ENCODE data around the gene AGMO. TPM values are rescaled to one million over a fixed set of nuclear protein-coding genes. Genes with fewer than 3 reads are reported as not detected.
A peak's percentile ranks its signal among the peaks of the same experiment; 100 is the strongest.

The AGMO gene
- total RNA-seq, 1 experiment from 2014 or later = not detected

GRCh38 chr7:15378494-15379145 lies 183.2 kb downstream of the AGMO start (continued):
- TF ChIP-seq CTCF (IDR thresholded peaks at IDR 0.05 in 2 of 3, conservative IDR thresholded peaks at IDR 0.05 in 1 of 3; ENCODE audit: borderline replicate concordance in 1 of 3, insufficient read depth in 1 of 3, low read depth in 2 of 3, low read length in 2 of 3) = no peak
- no peak for TF ChIP-seq SP1 (IDR thresholded peaks at IDR 0.05; ENCODE audit: low read depth)
- no peak for TF ChIP-seq YY1 (IDR thresholded peaks at IDR 0.05; ENCODE audit: extremely low read depth, insufficient replicate concordance, low read depth, low read length)
- TF ChIP-seq RAD21 (IDR thresholded peaks at IDR 0.05; ENCODE audit: low read depth) = no peak

DNA sequence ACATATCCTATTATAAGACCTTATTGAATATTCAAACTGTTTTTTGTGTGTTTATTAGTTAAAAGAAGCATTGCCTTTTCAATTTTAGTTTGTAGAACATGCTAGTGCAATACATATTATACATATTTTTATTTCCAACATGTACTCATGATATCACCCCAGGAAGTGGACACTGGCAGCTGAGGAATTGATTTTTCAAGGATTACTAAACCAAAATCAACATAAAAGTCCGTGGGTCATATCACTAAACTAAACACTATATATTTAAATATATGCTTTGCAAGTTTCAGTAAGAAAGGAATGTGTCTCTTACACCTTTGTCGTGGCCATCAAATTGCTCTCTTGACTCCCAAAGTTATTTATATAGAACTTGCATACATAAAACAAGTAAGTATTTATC lies 185.2 kb downstream of the AGMO start:
- Histone ChIP-seq H3K4me1 (ENCODE audit: control insufficient read depth in 1 of 2, insufficient read depth in 2 of 2, low read length in 2 of 2) (no peaks in the 10 kb centered on the region), H3K9ac (ENCODE audit: low read length) (no peak overlapping the region), H3K79me2 (ENCODE audit: insufficient read depth, low read length) (no peaks in the 10 kb centered on the region), H4K20me1 (ENCODE audit: insufficient read depth) (no peaks in the 10 kb centered on the region), H3K36me3 (ENCODE audit: control insufficient read depth in 1 of 2, insufficient read depth in 2 of 2, low read length in 2 of 2) (no peaks in the 10 kb centered on the region), H3K9me2 (ENCODE audit: insufficient read depth) (no peaks in the 10 kb centered on the region), H3K4me3 (replicated peaks in 1 of 2; ENCODE audit: low read depth in 1 of 2, low read length in 2 of 2) (no peak overlapping the region), H3K9me3 (ENCODE audit: control insufficient read depth in 1 of 2, insufficient read depth in 1 of 2, low read depth in 1 of 2, low read length in 2 of 2) (no peaks in the 10 kb centered on the region), H2AFZ (ENCODE audit: low read depth, low read length, poor library complexity, severe bottlenecking) (peak overlapping the region; percentile 27), H3K27ac (ENCODE audit: low read depth, low read length) (no peak overlapping the region), H3K4me2 (ENCODE audit: low read length) (no peak overlapping the region), H3K27me3 (ENCODE audit: insufficient read depth, low read length) (no peaks in the 10 kb centered on the region)
- ChIA-PET POLR2A (no interaction called here), CTCF (no interaction called here), RAD21 (ENCODE audit: low non-redundant PET in 1 of 2, low total read pairs in 2 of 2, uncharacterized antibody in 2 of 2, unreplicated experiment in 2 of 2) (no interaction called here)
- no peak for DNase-seq (ENCODE audit: low read depth, low spot score)
- no peak for ATAC-seq
- intact Hi-C loops (cut with micrococcal nuclease) = no loop called here
- no TSS peak for BruUV-seq (replicated peaks)
- TF ChIP-seq POLR2AphosphoS5 (IDR thresholded peaks at IDR 0.05; ENCODE audit: low read depth, low read length) (no peak), CTCF (IDR thresholded peaks at IDR 0.05 in 2 of 3, conservative IDR thresholded peaks at IDR 0.05 in 1 of 3; ENCODE audit: borderline replicate concordance in 1 of 3, insufficient read depth in 1 of 3, low read depth in 2 of 3, low read length in 2 of 3) (no peak), SRF (IDR thresholded peaks at IDR 0.05; ENCODE audit: low read depth) (no peak), FOSL1 (IDR thresholded peaks at IDR 0.05; ENCODE audit: low read depth) (no peak), POLR2A (IDR thresholded peaks at IDR 0.05; ENCODE audit: borderline replicate concordance, extremely low read depth, insufficient read depth, insufficient read length) (no peak), SP1 (IDR thresholded peaks at IDR 0.05; ENCODE audit: low read depth) (no peak), RAD21 (IDR thresholded peaks at IDR 0.05; ENCODE audit: low read depth) (no peak), SIN3A (IDR thresholded peaks at IDR 0.05; ENCODE audit: low read depth) (no peak), ATF3 (IDR thresholded peaks at IDR 0.05) (no peak), CEBPB (IDR thresholded peaks at IDR 0.05; ENCODE audit: low read depth) (no peak), ELF1 (IDR thresholded peaks at IDR 0.05; ENCODE audit: borderline replicate concordance, low read depth) (no peak), ZNF274 (IDR thresholded peaks at IDR 0.05; ENCODE audit: low read depth, low read length) (no peak), ZFX (IDR thresholded peaks at IDR 0.05) (no peak), EGR1 (IDR thresholded peaks at IDR 0.05; ENCODE audit: low read depth) (no peak)
- TF ChIP-seq, protein P1, sequence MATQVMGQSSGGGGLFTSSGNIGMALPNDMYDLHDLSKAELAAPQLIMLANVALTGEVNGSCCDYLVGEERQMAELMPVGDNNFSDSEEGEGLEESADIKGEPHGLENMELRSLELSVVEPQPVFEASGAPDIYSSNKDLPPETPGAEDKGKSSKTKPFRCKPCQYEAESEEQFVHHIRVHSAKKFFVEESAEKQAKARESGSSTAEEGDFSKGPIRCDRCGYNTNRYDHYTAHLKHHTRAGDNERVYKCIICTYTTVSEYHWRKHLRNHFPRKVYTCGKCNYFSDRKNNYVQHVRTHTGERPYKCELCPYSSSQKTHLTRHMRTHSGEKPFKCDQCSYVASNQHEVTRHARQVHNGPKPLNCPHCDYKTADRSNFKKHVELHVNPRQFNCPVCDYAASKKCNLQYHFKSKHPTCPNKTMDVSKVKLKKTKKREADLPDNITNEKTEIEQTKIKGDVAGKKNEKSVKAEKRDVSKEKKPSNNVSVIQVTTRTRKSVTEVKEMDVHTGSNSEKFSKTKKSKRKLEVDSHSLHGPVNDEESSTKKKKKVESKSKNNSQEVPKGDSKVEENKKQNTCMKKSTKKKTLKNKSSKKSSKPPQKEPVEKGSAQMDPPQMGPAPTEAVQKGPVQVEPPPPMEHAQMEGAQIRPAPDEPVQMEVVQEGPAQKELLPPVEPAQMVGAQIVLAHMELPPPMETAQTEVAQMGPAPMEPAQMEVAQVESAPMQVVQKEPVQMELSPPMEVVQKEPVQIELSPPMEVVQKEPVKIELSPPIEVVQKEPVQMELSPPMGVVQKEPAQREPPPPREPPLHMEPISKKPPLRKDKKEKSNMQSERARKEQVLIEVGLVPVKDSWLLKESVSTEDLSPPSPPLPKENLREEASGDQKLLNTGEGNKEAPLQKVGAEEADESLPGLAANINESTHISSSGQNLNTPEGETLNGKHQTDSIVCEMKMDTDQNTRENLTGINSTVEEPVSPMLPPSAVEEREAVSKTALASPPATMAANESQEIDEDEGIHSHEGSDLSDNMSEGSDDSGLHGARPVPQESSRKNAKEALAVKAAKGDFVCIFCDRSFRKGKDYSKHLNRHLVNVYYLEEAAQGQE (IDR thresholded peaks at IDR 0.05; ENCODE audit: low read depth) = no peak
